WTC11 (cell line): ENCODE measurements around the gene PROM2. TPM values are rescaled to one million over a fixed set of nuclear protein-coding genes. Genes with fewer than 3 reads are reported as not detected.

ENCODE experiments used
- ATAC-seq: fragments of 200-7000 bp; cut with Tn5 transposase; 2 replicates; pipeline ENCODE4 v1.10.0; 2021; ENCODE audit warnings: mild to moderate bottlenecking, moderate library complexity
- CTCF ChIA-PET: fragments of 300-600 bp; sonication (Branson Sonifier 250); formaldehyde crosslinking; loops from one replicate; lab custom pipeline; 2021; ENCODE audit warnings: antibody characterized with exemption; lab: Charles Lee
- POLR2A ChIA-PET: fragments of 350-600 bp; sonication (Branson Sonifier 250); formaldehyde crosslinking; loops from one replicate; lab custom pipeline; 2021; ENCODE audit warnings: antibody characterized with exemption; lab: Charles Lee
- DNase-seq: peaks from one replicate; pipeline ENCODE4 v3.0.0; 2021; ENCODE audit warnings: low spot score
- H3K27ac Mint-ChIP-seq: 2 replicates; pipeline ENCODE4 v1.8.0; 2021; ENCODE audit warnings: mixed read lengths
- H3K27me3 Mint-ChIP-seq: 2 replicates; pipeline ENCODE4 v1.8.0; 2021; ENCODE audit warnings: low read depth, mild to moderate bottlenecking, moderate library complexity, mixed read lengths
- H3K36me3 Mint-ChIP-seq: 2 replicates; pipeline ENCODE4 v1.8.0; 2021; ENCODE audit warnings: mixed read lengths
- H3K4me1 Mint-ChIP-seq: 2 replicates; pipeline ENCODE4 v1.8.0; 2022; ENCODE audit warnings: mixed read lengths
- H3K4me3 Mint-ChIP-seq: 2 replicates; pipeline ENCODE4 v1.8.0; 2021; ENCODE audit warnings: mild to moderate bottlenecking, moderate library complexity, mixed read lengths
- H3K9me3 Mint-ChIP-seq: 2 replicates; pipeline ENCODE4 v1.8.0; 2021; ENCODE audit warnings: mixed read lengths
- CBFB ChIP-seq: sonication (generic); formaldehyde crosslinking; IDR thresholded peaks from 2 replicates; pipeline ENCODE4 v1.8.1; 2022; ENCODE audit warnings: mild to moderate bottlenecking, low read depth, missing genetic modification reagents
- CREM ChIP-seq: sonication (generic); formaldehyde crosslinking; IDR thresholded peaks from 2 replicates; pipeline ENCODE4 v1.8.1; 2022; ENCODE audit warnings: mild to moderate bottlenecking, missing genetic modification reagents, moderate library complexity
- GRHL2 ChIP-seq: fragments of 250-450 bp; sonication (Bioruptor Pico); IDR thresholded peaks from 2 replicates; pipeline ENCODE4 v1.8.0; 2022; ENCODE audit warnings: mild to moderate bottlenecking, moderate library complexity; ENCODE audit not compliant: insufficient replicate concordance, severe bottlenecking
- IRF2 ChIP-seq: sonication (generic); formaldehyde crosslinking; IDR thresholded peaks from 2 replicates; pipeline ENCODE4 v1.8.0; 2022; ENCODE audit warnings: low read depth, missing genetic modification reagents, borderline replicate concordance
- MYBL2 ChIP-seq: sonication (generic); formaldehyde crosslinking; IDR thresholded peaks from 2 replicates; pipeline ENCODE4 v1.8.1; 2023; ENCODE audit warnings: mild to moderate bottlenecking, moderate library complexity, missing genetic modification reagents
- NR1H2 ChIP-seq: sonication (generic); formaldehyde crosslinking; IDR thresholded peaks from 2 replicates; pipeline ENCODE4 v1.9.0; 2021; ENCODE audit warnings: mild to moderate bottlenecking, moderate library complexity, missing genetic modification reagents
- RELA ChIP-seq: sonication (generic); formaldehyde crosslinking; IDR thresholded peaks from 2 replicates; pipeline ENCODE4 v1.8.1; 2022; ENCODE audit warnings: missing genetic modification reagents, mild to moderate bottlenecking, borderline replicate concordance
- SMAD4 ChIP-seq: sonication (generic); formaldehyde crosslinking; IDR thresholded peaks from 2 replicates; pipeline ENCODE4 v1.8.0; 2022; ENCODE audit warnings: mild to moderate bottlenecking, missing genetic modification reagents
- TEAD4 ChIP-seq: sonication (generic); formaldehyde crosslinking; IDR thresholded peaks from 2 replicates; pipeline ENCODE4 v1.8.0; 2022; ENCODE audit warnings: mild to moderate bottlenecking, missing genetic modification reagents
- TP53 ChIP-seq: sonication (generic); formaldehyde crosslinking; IDR thresholded peaks from 2 replicates; pipeline ENCODE4 v1.8.1; 2023; ENCODE audit warnings: mild to moderate bottlenecking, missing genetic modification reagents
- ZNF263 ChIP-seq: sonication (generic); formaldehyde crosslinking; IDR thresholded peaks from 2 replicates; pipeline ENCODE4 v1.8.1; 2022; ENCODE audit warnings: low read depth, mild to moderate bottlenecking, moderate library complexity, missing genetic modification reagents
- ZNF671 ChIP-seq: fragments of 250-450 bp; sonication (Bioruptor Pico); IDR thresholded peaks from 2 replicates; pipeline ENCODE4 v1.8.0; 2021; ENCODE audit warnings: mild to moderate bottlenecking
- total RNA-seq: library from RNA; stranded (reverse); gene quantifications from 3 replicates; pipeline ENCODE4 v1.2.3, GENCODE V29; 2021
- TF ChIP-seq, protein P1 (sequence below): sonication (generic); formaldehyde crosslinking; IDR thresholded peaks from 2 replicates; pipeline ENCODE4 v1.8.0; 2023; ENCODE audit warnings: missing genetic modification reagents
- TF ChIP-seq, protein P2 (sequence below): sonication (generic); formaldehyde crosslinking; IDR thresholded peaks from 2 replicates; pipeline ENCODE4 v1.8.0; 2022; ENCODE audit warnings: mild to moderate bottlenecking, missing genetic modification reagents
- TF ChIP-seq, protein P3 (sequence below): sonication (generic); formaldehyde crosslinking; IDR thresholded peaks from 2 replicates; pipeline ENCODE4 v1.8.0; 2022; ENCODE audit warnings: mild to moderate bottlenecking, missing genetic modification reagents
- TF ChIP-seq, protein P4 (sequence below): fragments of 200-600 bp; IDR thresholded peaks from 2 replicates; pipeline ENCODE4 v1.8.0; 2022; ENCODE audit warnings: antibody characterized with exemption
- TF ChIP-seq, protein P5 (sequence below): sonication (generic); formaldehyde crosslinking; IDR thresholded peaks from 2 replicates; pipeline ENCODE4 v1.8.1; 2023; ENCODE audit warnings: mild to moderate bottlenecking, missing genetic modification reagents
- TF ChIP-seq, protein P6 (sequence below): sonication (generic); formaldehyde crosslinking; IDR thresholded peaks from 2 replicates; pipeline ENCODE4 v1.8.1; 2022; ENCODE audit warnings: mild to moderate bottlenecking, missing genetic modification reagents, moderate library complexity, borderline replicate concordance
- TF ChIP-seq, protein P7 (sequence below): fragments of 250-450 bp; sonication (Bioruptor Pico); IDR thresholded peaks from 2 replicates; pipeline ENCODE4 v1.9.0; 2021; ENCODE audit warnings: mild to moderate bottlenecking

The PROM2 gene
- total RNA-seq, 1 experiment from 2014 or later = 8.3 TPM

DNA sequence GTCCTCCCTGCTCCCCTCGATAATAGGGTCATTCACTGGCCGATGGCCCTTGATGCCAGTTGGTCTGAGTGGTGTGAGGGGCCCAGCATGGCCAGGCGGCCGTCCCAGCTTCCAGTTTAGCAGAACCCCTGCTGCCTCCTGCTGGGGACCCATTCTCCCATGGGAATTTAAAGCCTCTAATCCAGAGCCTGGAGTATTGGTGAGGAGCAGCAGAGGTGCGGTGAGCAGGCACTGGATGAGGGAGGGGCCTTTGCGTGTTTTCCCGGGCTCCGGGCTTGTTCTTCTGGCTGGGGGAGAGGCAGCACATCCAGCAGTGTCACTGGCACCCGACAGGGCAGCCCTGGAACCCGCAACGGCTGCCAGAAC is 40.3 kb downstream of the PROM2 start:
- DNase-seq (no peak), ATAC-seq (no peak)
- ChIA-PET POLR2A (no interaction called here), CTCF (interaction anchor here (0.8 to 5.8 kb wide), 10 partner anchors 9 to 83 kb away, joined by 3 to 107 read pairs (median 5); no protein-coding TSS in a partner anchor)
- no peak overlapping the region for H3K4me3 Mint-ChIP-seq
- peaks cover 3% of the 10 kb centered on the region for H3K4me1 Mint-ChIP-seq
- no peaks in the 10 kb centered on the region for H3K9me3 Mint-ChIP-seq
- no peak overlapping the region for H3K27ac Mint-ChIP-seq
- no peaks in the 10 kb centered on the region for H3K27me3 Mint-ChIP-seq
- no peaks in the 10 kb centered on the region for H3K36me3 Mint-ChIP-seq
- no peak for TF ChIP-seq GRHL2
- TF ChIP-seq, protein P1, sequence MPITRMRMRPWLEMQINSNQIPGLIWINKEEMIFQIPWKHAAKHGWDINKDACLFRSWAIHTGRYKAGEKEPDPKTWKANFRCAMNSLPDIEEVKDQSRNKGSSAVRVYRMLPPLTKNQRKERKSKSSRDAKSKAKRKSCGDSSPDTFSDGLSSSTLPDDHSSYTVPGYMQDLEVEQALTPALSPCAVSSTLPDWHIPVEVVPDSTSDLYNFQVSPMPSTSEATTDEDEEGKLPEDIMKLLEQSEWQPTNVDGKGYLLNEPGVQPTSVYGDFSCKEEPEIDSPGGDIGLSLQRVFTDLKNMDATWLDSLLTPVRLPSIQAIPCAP (CRISPR knock-in tag) = no peak
- TF ChIP-seq, protein P2, sequence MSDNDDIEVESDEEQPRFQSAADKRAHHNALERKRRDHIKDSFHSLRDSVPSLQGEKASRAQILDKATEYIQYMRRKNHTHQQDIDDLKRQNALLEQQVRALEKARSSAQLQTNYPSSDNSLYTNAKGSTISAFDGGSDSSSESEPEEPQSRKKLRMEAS (CRISPR knock-in tag) = no peak
- TF ChIP-seq TP53 = no peak
- TF ChIP-seq, protein P3, sequence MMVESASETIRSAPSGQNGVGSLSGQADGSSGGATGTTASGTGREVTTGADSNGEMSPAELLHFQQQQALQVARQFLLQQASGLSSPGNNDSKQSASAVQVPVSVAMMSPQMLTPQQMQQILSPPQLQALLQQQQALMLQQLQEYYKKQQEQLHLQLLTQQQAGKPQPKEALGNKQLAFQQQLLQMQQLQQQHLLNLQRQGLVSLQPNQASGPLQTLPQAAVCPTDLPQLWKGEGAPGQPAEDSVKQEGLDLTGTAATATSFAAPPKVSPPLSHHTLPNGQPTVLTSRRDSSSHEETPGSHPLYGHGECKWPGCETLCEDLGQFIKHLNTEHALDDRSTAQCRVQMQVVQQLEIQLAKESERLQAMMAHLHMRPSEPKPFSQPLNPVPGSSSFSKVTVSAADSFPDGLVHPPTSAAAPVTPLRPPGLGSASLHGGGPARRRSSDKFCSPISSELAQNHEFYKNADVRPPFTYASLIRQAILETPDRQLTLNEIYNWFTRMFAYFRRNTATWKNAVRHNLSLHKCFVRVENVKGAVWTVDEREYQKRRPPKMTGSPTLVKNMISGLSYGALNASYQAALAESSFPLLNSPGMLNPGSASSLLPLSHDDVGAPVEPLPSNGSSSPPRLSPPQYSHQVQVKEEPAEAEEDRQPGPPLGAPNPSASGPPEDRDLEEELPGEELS (CRISPR knock-in tag) = no peak
- no peak for TF ChIP-seq CREM (CRISPR knock-in tag)

DNA sequence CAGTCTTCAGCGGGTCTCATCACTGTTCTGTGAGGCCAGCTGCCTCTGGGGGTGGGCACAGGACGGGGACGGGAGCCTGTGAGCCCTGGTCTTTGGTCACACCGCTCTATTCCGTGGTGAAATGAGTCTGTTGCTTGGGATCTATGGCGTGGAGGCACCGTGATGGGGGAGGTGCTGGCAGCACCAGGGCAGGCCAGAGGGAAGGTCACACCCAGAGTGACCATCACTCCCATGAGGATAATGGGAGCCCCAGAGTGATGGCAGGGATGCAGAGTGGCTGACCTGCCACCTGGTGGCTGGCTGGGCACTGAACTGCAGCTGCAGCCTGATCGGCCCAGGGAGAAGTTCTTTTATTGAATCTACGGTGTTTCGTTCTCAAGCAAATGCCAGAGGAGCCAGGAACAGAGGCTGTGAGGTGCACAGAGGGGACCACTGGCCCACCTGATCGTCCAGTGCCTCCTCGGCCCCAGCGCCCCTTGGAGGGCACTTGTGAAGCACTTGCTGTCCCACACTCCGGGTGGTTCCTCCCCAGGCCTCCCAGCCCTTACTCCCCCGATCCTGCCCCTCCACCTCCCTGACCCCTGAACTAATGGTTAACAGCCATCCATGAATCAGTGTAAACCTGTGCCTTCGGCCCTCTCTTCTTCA is 40.8 kb downstream of the PROM2 start:
- H3K27ac Mint-ChIP-seq = peak overlapping the region; percentile 61; the same call in 1 of the 2 replicates
- no peak overlapping the region for H3K4me3 Mint-ChIP-seq
- POLR2A ChIA-PET = no interaction called here
- peaks cover 3% of the 10 kb centered on the region for H3K4me1 Mint-ChIP-seq
- H3K36me3 Mint-ChIP-seq = no peaks in the 10 kb centered on the region
- TF ChIP-seq, protein P4, sequence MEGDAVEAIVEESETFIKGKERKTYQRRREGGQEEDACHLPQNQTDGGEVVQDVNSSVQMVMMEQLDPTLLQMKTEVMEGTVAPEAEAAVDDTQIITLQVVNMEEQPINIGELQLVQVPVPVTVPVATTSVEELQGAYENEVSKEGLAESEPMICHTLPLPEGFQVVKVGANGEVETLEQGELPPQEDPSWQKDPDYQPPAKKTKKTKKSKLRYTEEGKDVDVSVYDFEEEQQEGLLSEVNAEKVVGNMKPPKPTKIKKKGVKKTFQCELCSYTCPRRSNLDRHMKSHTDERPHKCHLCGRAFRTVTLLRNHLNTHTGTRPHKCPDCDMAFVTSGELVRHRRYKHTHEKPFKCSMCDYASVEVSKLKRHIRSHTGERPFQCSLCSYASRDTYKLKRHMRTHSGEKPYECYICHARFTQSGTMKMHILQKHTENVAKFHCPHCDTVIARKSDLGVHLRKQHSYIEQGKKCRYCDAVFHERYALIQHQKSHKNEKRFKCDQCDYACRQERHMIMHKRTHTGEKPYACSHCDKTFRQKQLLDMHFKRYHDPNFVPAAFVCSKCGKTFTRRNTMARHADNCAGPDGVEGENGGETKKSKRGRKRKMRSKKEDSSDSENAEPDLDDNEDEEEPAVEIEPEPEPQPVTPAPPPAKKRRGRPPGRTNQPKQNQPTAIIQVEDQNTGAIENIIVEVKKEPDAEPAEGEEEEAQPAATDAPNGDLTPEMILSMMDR = peak; percentile 68
- TF ChIP-seq TEAD4 (CRISPR knock-in tag) = no peak
- no peaks in the 10 kb centered on the region for H3K9me3 Mint-ChIP-seq
- ATAC-seq = peak; percentile 84
- H3K27me3 Mint-ChIP-seq = no peaks in the 10 kb centered on the region
- DNase-seq = peak; percentile 71
- CTCF ChIA-PET = interaction anchor here (0.6 to 5.8 kb wide), 15 partner anchors 8 to 83 kb away, joined by 3 to 107 read pairs (median 5); partner anchors contain the start of gene PROM2

DNA sequence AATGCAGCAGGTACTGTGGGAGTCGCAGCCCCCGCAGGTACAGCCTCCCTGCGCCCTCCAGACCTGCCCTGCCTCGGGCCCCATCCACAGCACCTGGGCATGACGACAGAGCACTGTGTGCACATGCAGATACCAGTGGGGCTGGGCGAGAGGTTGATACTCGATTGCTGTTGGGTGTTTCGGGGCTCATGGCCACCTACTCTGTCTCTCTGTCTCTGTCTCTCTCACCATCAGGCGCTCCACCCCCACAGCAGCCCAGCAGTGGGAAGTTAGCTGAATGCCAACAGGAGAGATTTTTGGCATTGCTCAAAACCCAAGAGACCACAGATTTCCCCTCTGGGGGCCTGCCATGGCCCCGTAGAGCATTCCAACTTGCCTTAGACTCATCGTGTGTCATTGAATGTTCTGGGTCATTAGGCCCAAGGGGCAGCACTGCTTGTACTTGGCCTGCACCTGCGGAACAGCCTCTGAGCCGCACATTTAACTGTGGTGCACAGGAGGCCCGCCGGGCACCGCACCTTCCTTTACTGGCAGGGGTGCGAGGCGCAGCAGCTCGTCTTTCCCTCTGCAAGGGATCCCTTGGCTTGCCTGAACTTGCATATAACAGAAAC is 41.7 kb downstream of the PROM2 start:
- H3K27me3 Mint-ChIP-seq = no peaks in the 10 kb centered on the region
- CTCF ChIA-PET = interaction anchor here (1.0 to 5.8 kb wide), 5 partner anchors 14 to 84 kb away, joined by 4 to 107 read pairs (median 5); partner anchors contain the start of gene PROM2
- no peaks in the 10 kb centered on the region for H3K36me3 Mint-ChIP-seq
- no peak for TF ChIP-seq RELA (CRISPR knock-in tag)
- no peak for TF ChIP-seq NR1H2 (CRISPR knock-in tag)
- no peak for TF ChIP-seq ZNF671 (CRISPR knock-in tag)
- TF ChIP-seq IRF2 = no peak
- TF ChIP-seq, protein P5, sequence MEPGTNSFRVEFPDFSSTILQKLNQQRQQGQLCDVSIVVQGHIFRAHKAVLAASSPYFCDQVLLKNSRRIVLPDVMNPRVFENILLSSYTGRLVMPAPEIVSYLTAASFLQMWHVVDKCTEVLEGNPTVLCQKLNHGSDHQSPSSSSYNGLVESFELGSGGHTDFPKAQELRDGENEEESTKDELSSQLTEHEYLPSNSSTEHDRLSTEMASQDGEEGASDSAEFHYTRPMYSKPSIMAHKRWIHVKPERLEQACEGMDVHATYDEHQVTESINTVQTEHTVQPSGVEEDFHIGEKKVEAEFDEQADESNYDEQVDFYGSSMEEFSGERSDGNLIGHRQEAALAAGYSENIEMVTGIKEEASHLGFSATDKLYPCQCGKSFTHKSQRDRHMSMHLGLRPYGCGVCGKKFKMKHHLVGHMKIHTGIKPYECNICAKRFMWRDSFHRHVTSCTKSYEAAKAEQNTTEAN = no peak
- no peak for TF ChIP-seq CBFB
- no peak for TF ChIP-seq MYBL2 (CRISPR knock-in tag)
- TF ChIP-seq SMAD4 (CRISPR knock-in tag) = no peak
- TF ChIP-seq, protein P6, sequence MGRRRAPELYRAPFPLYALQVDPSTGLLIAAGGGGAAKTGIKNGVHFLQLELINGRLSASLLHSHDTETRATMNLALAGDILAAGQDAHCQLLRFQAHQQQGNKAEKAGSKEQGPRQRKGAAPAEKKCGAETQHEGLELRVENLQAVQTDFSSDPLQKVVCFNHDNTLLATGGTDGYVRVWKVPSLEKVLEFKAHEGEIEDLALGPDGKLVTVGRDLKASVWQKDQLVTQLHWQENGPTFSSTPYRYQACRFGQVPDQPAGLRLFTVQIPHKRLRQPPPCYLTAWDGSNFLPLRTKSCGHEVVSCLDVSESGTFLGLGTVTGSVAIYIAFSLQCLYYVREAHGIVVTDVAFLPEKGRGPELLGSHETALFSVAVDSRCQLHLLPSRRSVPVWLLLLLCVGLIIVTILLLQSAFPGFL = no peak
- no peak for TF ChIP-seq ZNF263
- TF ChIP-seq, protein P7, sequence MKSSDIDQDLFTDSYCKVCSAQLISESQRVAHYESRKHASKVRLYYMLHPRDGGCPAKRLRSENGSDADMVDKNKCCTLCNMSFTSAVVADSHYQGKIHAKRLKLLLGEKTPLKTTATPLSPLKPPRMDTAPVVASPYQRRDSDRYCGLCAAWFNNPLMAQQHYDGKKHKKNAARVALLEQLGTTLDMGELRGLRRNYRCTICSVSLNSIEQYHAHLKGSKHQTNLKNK (CRISPR knock-in tag) = no peak
- H3K4me3 Mint-ChIP-seq = no peak overlapping the region
- H3K9me3 Mint-ChIP-seq = no peaks in the 10 kb centered on the region
- H3K4me1 Mint-ChIP-seq = peaks cover 3% of the 10 kb centered on the region
- DNase-seq (no peak), ATAC-seq (no peak)
- no peak overlapping the region for H3K27ac Mint-ChIP-seq
- POLR2A ChIA-PET = no interaction called here
